CD14-positive monocyte (primary cell): Measurements from ENCODE around the gene STX18. TPM values are rescaled to one million over a fixed set of nuclear protein-coding genes. Genes with fewer than 3 reads are reported as not detected.

ENCODE experiments used
- DNase-seq, 3 donors: peaks; one replicate each; pipeline ENCODE4 v3.0.0-alpha.2; 2011 to 2022
- H2AFZ ChIP-seq: 2 replicates; pipeline ENCODE4 v1.6.0; 2012; ENCODE audit warnings: mild to moderate bottlenecking, low read depth, low read length, inconsistent platforms; ENCODE audit not compliant: insufficient read depth, poor library complexity, severe bottlenecking
- H3K27ac ChIP-seq, 2 donors: 1 replicate in 1 of 2; 2 replicates in 1 of 2; pipeline ENCODE4 v1.5.1; 2012 to 2013; ENCODE audit warnings: low read length in 2 of 2, control low read depth in 1 of 2, inconsistent platforms in 1 of 2, low read depth in 1 of 2, mild to moderate bottlenecking in 1 of 2
- H3K27me3 ChIP-seq, 2 donors: one replicate each; pipeline versions ENCODE4 v1.6.0 to v1.6.1; 2011 to 2013; ENCODE audit warnings: low read length in 2 of 2; ENCODE audit not compliant: control insufficient read depth in 2 of 2, insufficient read depth in 2 of 2
- H3K36me3 ChIP-seq, 2 donors: replicated peaks in 1 of 2; 1 replicate in 1 of 2; 2 replicates in 1 of 2; pipeline versions ENCODE4 v1.5.1 to v1.6.1; 2012 to 2013; ENCODE audit warnings: low read length in 2 of 2, control low read depth in 1 of 2, inconsistent platforms in 1 of 2, mild to moderate bottlenecking in 1 of 2; ENCODE audit not compliant: insufficient read depth in 2 of 2, control insufficient read depth in 1 of 2
- H3K4me1 ChIP-seq, 2 donors: 1 replicate in 1 of 2; 2 replicates in 1 of 2; pipeline versions ENCODE4 v1.5.1 to v1.6.1; 2012 to 2013; ENCODE audit warnings: low read length in 2 of 2, control low read depth in 1 of 2, inconsistent platforms in 1 of 2, mild to moderate bottlenecking in 1 of 2, moderate library complexity in 1 of 2; ENCODE audit not compliant: insufficient read depth in 2 of 2, control insufficient read depth in 1 of 2
- H3K4me2 ChIP-seq: replicated peaks from 2 replicates; pipeline ENCODE3; 2012; ENCODE audit warnings: low read length, moderate library complexity, mild to moderate bottlenecking; ENCODE audit not compliant: poor library complexity, severe bottlenecking; ENCODE audit errors: extremely low read depth
- H3K4me3 ChIP-seq, 3 experiments: fragments of 200-600 bp in 1 of 3; sonication (generic) in 1 of 3; replicated peaks in 1 of 3; 1 replicate in 2 of 3; 2 replicates in 1 of 3; pipeline ENCODE4 v1.5.1; 2011 to 2013; ENCODE audit warnings: low read length in 3 of 3, mild to moderate bottlenecking in 3 of 3, control low read depth in 2 of 3, low read depth in 2 of 3, inconsistent platforms in 1 of 3, moderate library complexity in 1 of 3
- H3K79me2 ChIP-seq: 2 replicates; pipeline ENCODE4 v1.6.0; 2012; ENCODE audit warnings: mild to moderate bottlenecking, control low read depth, inconsistent platforms, low read length, moderate library complexity; ENCODE audit not compliant: insufficient read depth
- H3K9ac ChIP-seq: 2 replicates; pipeline ENCODE4 v1.6.0; 2017; ENCODE audit warnings: low read length, mild to moderate bottlenecking; ENCODE audit not compliant: insufficient read depth, poor library complexity, severe bottlenecking
- H3K9me3 ChIP-seq, 2 donors: replicated peaks in 1 of 2; 1 replicate in 1 of 2; 2 replicates in 1 of 2; pipeline versions ENCODE4 v1.5.1 to v1.6.1; 2012 to 2013; ENCODE audit warnings: low read length in 2 of 2, control low read depth in 1 of 2; ENCODE audit not compliant: control insufficient read depth in 1 of 2, insufficient read depth in 1 of 2
- H4K20me1 ChIP-seq: 2 replicates; pipeline ENCODE4 v1.6.0; 2012; ENCODE audit warnings: mild to moderate bottlenecking, low read length, control low read depth, moderate library complexity; ENCODE audit not compliant: insufficient read depth
- H3K27ac Mint-ChIP-seq, 7 donors: one replicate each; pipeline ENCODE4 v1.8.0; 2020; ENCODE audit warnings: mild to moderate bottlenecking in 7 of 7, mixed read lengths in 7 of 7, moderate library complexity in 6 of 7, inconsistent platforms in 2 of 7
- H3K27me3 Mint-ChIP-seq, 3 donors: one replicate each; pipeline ENCODE4 v1.8.0; 2021 to 2022; ENCODE audit warnings: low read depth in 3 of 3, mild to moderate bottlenecking in 3 of 3, mixed read lengths in 3 of 3, moderate library complexity in 3 of 3, inconsistent platforms in 1 of 3
- H3K36me3 Mint-ChIP-seq, 2 donors: one replicate each; pipeline ENCODE4 v1.8.0; 2020; ENCODE audit warnings: mixed read lengths in 2 of 2, inconsistent platforms in 1 of 2, mild to moderate bottlenecking in 1 of 2
- H3K4me1 Mint-ChIP-seq: one replicate; pipeline ENCODE4 v1.8.0; 2020; ENCODE audit warnings: mild to moderate bottlenecking, mixed read lengths
- H3K4me3 Mint-ChIP-seq, 2 donors: one replicate each; pipeline ENCODE4 v1.8.0; 2020; ENCODE audit warnings: mild to moderate bottlenecking in 2 of 2, mixed read lengths in 2 of 2, moderate library complexity in 1 of 2
- H3K9me3 Mint-ChIP-seq, 7 donors: one replicate each; pipeline ENCODE4 v1.8.0; 2020 to 2022; ENCODE audit warnings: mixed read lengths in 7 of 7, mild to moderate bottlenecking in 6 of 7, moderate library complexity in 6 of 7, inconsistent platforms in 2 of 7
- CTCF ChIP-seq: fragments of 200-600 bp; IDR thresholded peaks from one replicate; pipeline ENCODE4 v1.8.0; 2022; ENCODE audit warnings: antibody characterized with exemption, mild to moderate bottlenecking
- WGBS: methylation state at CpG from one replicate; pipeline ENCODE4 v1.1.5; 2013; ENCODE audit warnings: missing lambda C conversion rate; ENCODE audit not compliant: insufficient coverage; 5-methylcytosine and 5-hydroxymethylcytosine counted together
- intact Hi-C, 2 donors: fragments of 100-400 bp; cut with micrococcal nuclease; formaldehyde crosslinking; loops; one replicate each; pipeline versions ENCODE4 v1.15.0 to v1.15.1; 2023
- polyA plus RNA-seq, 3 donors: library from polyadenylated mRNA; depleted of rRNA in 1 of 3; unstranded in 2 of 3; stranded (reverse) in 1 of 3; fragments of 300-500 nt in 2 of 3; fragments of >200 nt in 1 of 3; fragmentation: Illumina TruSeq in 2 of 3; gene quantifications; 1 replicate in 2 of 3; 2 replicates in 1 of 3; pipeline ENCODE4 v1.2.3, GENCODE V29; 2012 to 2021

STX18 gene
- polyA plus RNA-seq, 3 donors, result 19.0 to 24.1 (median 19.6) TPM

- Histone ChIP-seq H3K4me2 (no peak overlapping the region), H2AFZ (no peak overlapping the region), H3K36me3 (peaks cover 0 to 11% of the 10 kb centered on the region in 2 donors), H3K27me3 (no peaks in the 10 kb centered on the region), H3K27ac (peak overlapping the region in 1 of 2 donors; percentile 28), H3K9ac (no peak overlapping the region), H3K79me2 (peaks cover 9% of the 10 kb centered on the region), H3K4me1 (no peaks in the 10 kb centered on the region), H4K20me1 (peaks cover 23% of the 10 kb centered on the region), H3K9me3 (no peaks in the 10 kb centered on the region), H3K4me3 (no peak overlapping the region)
- no peak for TF ChIP-seq CTCF
- H3K36me3 Mint-ChIP-seq, result peaks cover 2 to 14% of the 10 kb centered on the region in 2 donors
- H3K4me3 Mint-ChIP-seq, result peak overlapping the region in 1 of 2 donors; percentile 53
- intact Hi-C loops, result no loop called here
- WGBS, result 60% methylated on average over 1 of the region's 6 CpGs
- peaks cover 7% of the 10 kb centered on the region for H3K4me1 Mint-ChIP-seq
- DNase-seq, result no peak
- H3K27me3 Mint-ChIP-seq, result peaks cover 0 to 2% (median 0%) of the 10 kb centered on the region in 3 donors
- no peaks in the 10 kb centered on the region for H3K9me3 Mint-ChIP-seq
- no peak overlapping the region for H3K27ac Mint-ChIP-seq
Measured at GRCh38 chr4:4492161-4492847, 49.5 kb downstream of the STX18 start.

- no peaks in the 10 kb centered on the region for H3K27me3 ChIP-seq
- H3K4me1 Mint-ChIP-seq, result peaks cover 7% of the 10 kb centered on the region
- peaks cover 0 to 2% (median 0%) of the 10 kb centered on the region in 3 donors for H3K27me3 Mint-ChIP-seq
- H3K36me3 Mint-ChIP-seq, result peaks cover 2 to 10% of the 10 kb centered on the region in 2 donors
- TF ChIP-seq CTCF, result no peak
- intact Hi-C loops, result no loop called here
- no peak overlapping the region for H3K4me3 Mint-ChIP-seq
- peaks cover 27% of the 10 kb centered on the region for H4K20me1 ChIP-seq
- no CpG with 5 or more reads among the region's 8 CpGs for WGBS
- H3K4me3 ChIP-seq, result no peak overlapping the region
- H3K4me2 ChIP-seq, result peak overlapping the region; percentile 6
- H3K9me3 Mint-ChIP-seq, result no peaks in the 10 kb centered on the region
- no peak overlapping the region for H3K27ac Mint-ChIP-seq
- no peak overlapping the region for H3K9ac ChIP-seq
- no peak for DNase-seq
- H2AFZ ChIP-seq, result no peak overlapping the region
- peaks cover 15% of the 10 kb centered on the region for H3K79me2 ChIP-seq
- H3K4me1 ChIP-seq, result no peaks in the 10 kb centered on the region
- peaks cover 0 to 11% of the 10 kb centered on the region in 2 donors for H3K36me3 ChIP-seq
- no peaks in the 10 kb centered on the region for H3K9me3 ChIP-seq
- no peak overlapping the region for H3K27ac ChIP-seq
Measured at GRCh38 chr4:4491396-4491893, 50.4 kb downstream of the STX18 start.
